Retinal pigment epithelial cell (primary cell): Measurements from ENCODE around the gene SARNP.
A peak's percentile ranks its signal among the peaks of the same experiment; 100 is the strongest.

Experiments
- DNase-seq: peaks from one replicate; pipeline ENCODE4 v3.0.0-alpha.2; 2010; ENCODE audit warnings: low read depth
- H3K4me3 ChIP-seq: 2 replicates; pipeline ENCODE4 v1.5.1; 2011; ENCODE audit warnings: mild to moderate bottlenecking, low read length, control low read depth, moderate library complexity
- CTCF ChIP-seq: conservative IDR thresholded peaks from 2 replicates; pipeline ENCODE4 v1.5.1; 2011; ENCODE audit warnings: low read depth, low read length, control low read depth, inconsistent platforms

The SARNP gene

GRCh38 chr12:55723516-55724225 is 93.9 kb downstream of the SARNP start:
- no peak for TF ChIP-seq CTCF
- no peak overlapping the region for H3K4me3 ChIP-seq
- DNase-seq: no peak

- H3K4me3 ChIP-seq: no peak overlapping the region
- TF ChIP-seq CTCF: no peak
- DNase-seq: no peak
Observed at GRCh38 chr12:55722948-55723347, 94.6 kb downstream of the SARNP start.

- no peak for DNase-seq
- no peak for TF ChIP-seq CTCF
- H3K4me3 ChIP-seq: peak overlapping the region; percentile 33
Observed at GRCh38 chr12:55721601-55722213, 95.8 kb downstream of the SARNP start.

- peak; percentile 78 for TF ChIP-seq CTCF
- DNase-seq: no peak
- peak overlapping the region; percentile 33 for H3K4me3 ChIP-seq
Observed at GRCh38 chr12:55720894-55721444, 96.6 kb downstream of the SARNP start.

- DNase-seq: no peak
- H3K4me3 ChIP-seq: peak within 1 kb of the TSS; percentile 33
Observed at GRCh38 chr12:55720071-55720564, 97.4 kb downstream of the SARNP start, which contains the start of gene RDH5. Gene RDH5, plus strand, starts transcription at chr12:55720393. Its CDS starts 792 bp downstream, at chr12:55721185.

GRCh38 chr12:55719371-55719770 is 98.2 kb downstream of the SARNP start:
- no peak overlapping the region for H3K4me3 ChIP-seq
- TF ChIP-seq CTCF: no peak
- DNase-seq: no peak

More at GRCh38 chr12:55720071-55720564, 97.4 kb downstream of the SARNP start, which contains the start of gene RDH5:
- no peak for TF ChIP-seq CTCF
